H1 (cell line): Measurements from ENCODE around the gene MTHFD1. TPM values are rescaled to one million over a fixed set of nuclear protein-coding genes. Genes with fewer than 3 reads are reported as not detected.

ENCODE experiments used
- CTCF ChIA-PET: fragments of 300-600 bp; sonication (Branson Sonifier 250); formaldehyde crosslinking; loops from one replicate; lab custom pipeline; 2021; ENCODE audit not compliant: partially characterized antibody; lab: Charles Lee
- POLR2A ChIA-PET: fragments of 300-600 bp; sonication (Branson Sonifier 250); formaldehyde crosslinking; loops from one replicate; lab custom pipeline; 2021; ENCODE audit warnings: inconsistent platforms; ENCODE audit not compliant: partially characterized antibody; lab: Charles Lee
- DNase-seq, 2 experiments: peaks; one replicate each; pipeline versions ENCODE4 v3.0.0 to v3.0.0-alpha.2; 2010 to 2022; ENCODE audit warnings: low spot score in 2 of 2, low read depth in 1 of 2, mixed read lengths in 1 of 2
- FAIRE-seq: peaks from 2 replicates; lab custom pipeline; 2011; peaks lifted over from hg19 to GRCh38; lab: Jason Lieb, UNC
- H2AFZ ChIP-seq: 2 replicates; pipeline ENCODE4 v1.8.1; 2012; ENCODE audit warnings: low read length, inconsistent platforms
- H2AK5ac ChIP-seq: 2 replicates; pipeline ENCODE4 v1.6.1; 2013; ENCODE audit warnings: low read depth, low read length
- H2BK120ac ChIP-seq: replicated peaks from 2 replicates; pipeline ENCODE3; 2013; ENCODE audit warnings: low read depth, low read length, inconsistent platforms
- H2BK12ac ChIP-seq: 2 replicates; pipeline ENCODE4 v1.6.1; 2013; ENCODE audit warnings: low read depth, low read length
- H2BK15ac ChIP-seq: 2 replicates; pipeline ENCODE4 v1.6.1; 2013; ENCODE audit warnings: low read length
- H2BK20ac ChIP-seq: 2 replicates; pipeline ENCODE4 v1.6.1; 2013; ENCODE audit warnings: low read length
- H2BK5ac ChIP-seq: 2 replicates; pipeline ENCODE4 v1.6.1; 2013; ENCODE audit warnings: low read depth, low read length
- H3K14ac ChIP-seq: 2 replicates; pipeline ENCODE4 v1.6.1; 2013; ENCODE audit warnings: inconsistent platforms; ENCODE audit not compliant: insufficient read length
- H3K18ac ChIP-seq: 2 replicates; pipeline ENCODE4 v1.6.1; 2013; ENCODE audit warnings: low read length; ENCODE audit errors: extremely low read depth
- H3K23ac ChIP-seq: 2 replicates; pipeline ENCODE4 v1.6.1; 2013; ENCODE audit warnings: inconsistent platforms; ENCODE audit not compliant: insufficient read length
- H3K23me2 ChIP-seq: 2 replicates; pipeline ENCODE4 v1.6.1; 2013; ENCODE audit warnings: low read depth, low read length
- H3K27ac ChIP-seq: 2 replicates; pipeline ENCODE4 v1.6.1; 2011; ENCODE audit warnings: low read depth, low read length, inconsistent platforms
- H3K27me3 ChIP-seq, 4 experiments: replicated peaks in 1 of 4; 1 replicate in 1 of 4; 2 replicates in 3 of 4; pipeline versions ENCODE4 v1.6.1 to v1.8.1; 2011 to 2013; ENCODE audit warnings: low read length in 3 of 4, mild to moderate bottlenecking in 3 of 4, inconsistent platforms in 2 of 4, mixed read lengths in 2 of 4, moderate library complexity in 1 of 4; ENCODE audit not compliant: control insufficient read depth in 3 of 4, insufficient read depth in 3 of 4; ENCODE audit errors: extremely low read depth in 1 of 4
- H3K36me3 ChIP-seq, 4 experiments: 2 replicates each; pipeline versions ENCODE4 v1.6.1 to v1.8.1; 2011 to 2013; ENCODE audit warnings: mild to moderate bottlenecking in 4 of 4, low read length in 3 of 4, moderate library complexity in 2 of 4, control low read depth in 1 of 4, inconsistent platforms in 1 of 4; ENCODE audit not compliant: insufficient read depth in 4 of 4, control insufficient read depth in 2 of 4
- H3K4ac ChIP-seq: replicated peaks from 2 replicates; pipeline ENCODE3; 2013; ENCODE audit warnings: low read length, low read depth, mixed read lengths, inconsistent platforms; ENCODE audit not compliant: insufficient read length
- H3K4me1 ChIP-seq, 4 experiments: replicated peaks in 1 of 4; 1 replicate in 1 of 4; 2 replicates in 3 of 4; pipeline versions ENCODE4 v1.6.1 to v1.8.1; 2011 to 2013; ENCODE audit warnings: low read length in 3 of 4, inconsistent platforms in 2 of 4, mixed read lengths in 1 of 4; ENCODE audit not compliant: insufficient read depth in 4 of 4, control insufficient read depth in 3 of 4
- H3K4me2 ChIP-seq, 2 experiments: 2 replicates each; pipeline versions ENCODE4 v1.6.1 to v1.8.1; 2011 to 2013; ENCODE audit warnings: low read depth in 2 of 2, low read length in 2 of 2, control low read depth in 1 of 2, inconsistent platforms in 1 of 2, mild to moderate bottlenecking in 1 of 2; ENCODE audit not compliant: insufficient read depth in 1 of 2
- H3K4me3 ChIP-seq, 4 experiments: fragments of 200-600, 300-600 bp in 1 of 4; sonication (generic), shearing (Covaris generic), sonication (Bioruptor Twin) in 1 of 4; 2 replicates each; pipeline versions ENCODE4 v1.5.1 to v1.8.1; 2011 to 2016; ENCODE audit warnings: low read length in 4 of 4, low read depth in 3 of 4, control low read depth in 2 of 4, inconsistent platforms in 2 of 4, mild to moderate bottlenecking in 2 of 4, mixed read lengths in 1 of 4, moderate library complexity in 1 of 4; ENCODE audit not compliant: insufficient read depth in 2 of 4; ENCODE audit errors: extremely low read depth in 1 of 4
- H3K56ac ChIP-seq: replicated peaks from 2 replicates; pipeline ENCODE3; 2013; ENCODE audit warnings: low read depth, mild to moderate bottlenecking, mixed read lengths, low read length, inconsistent platforms; ENCODE audit not compliant: insufficient read length
- H3K79me1 ChIP-seq: 2 replicates; pipeline ENCODE4 v1.6.1; 2013; ENCODE audit warnings: low read depth, low read length, control low read depth
- H3K79me2 ChIP-seq, 2 experiments: 2 replicates each; pipeline versions ENCODE4 v1.6.1 to v1.8.1; 2012 to 2013; ENCODE audit warnings: low read length in 2 of 2, mild to moderate bottlenecking in 2 of 2, inconsistent platforms in 1 of 2; ENCODE audit not compliant: insufficient read depth in 2 of 2, control insufficient read depth in 1 of 2
- H3K9ac ChIP-seq, 4 experiments: replicated peaks in 1 of 4; 1 replicate in 1 of 4; 2 replicates in 3 of 4; pipeline versions ENCODE4 v1.6.1 to v1.8.1; 2011 to 2013; ENCODE audit warnings: low read depth in 3 of 4, low read length in 3 of 4, control low read depth in 2 of 4, mild to moderate bottlenecking in 2 of 4, moderate library complexity in 2 of 4, inconsistent platforms in 1 of 4; ENCODE audit errors: extremely low read depth in 1 of 4
- H3K9me3 ChIP-seq, 2 experiments: 2 replicates each; pipeline versions ENCODE4 v1.6.1 to v1.8.1; 2012 to 2013; ENCODE audit warnings: mild to moderate bottlenecking in 2 of 2, moderate library complexity in 2 of 2, control low read depth in 1 of 2, inconsistent platforms in 1 of 2, low read depth in 1 of 2, low read length in 1 of 2, mixed read lengths in 1 of 2; ENCODE audit not compliant: insufficient read depth in 2 of 2
- H4K20me1 ChIP-seq, 2 experiments: replicated peaks in 1 of 2; 2 replicates each; pipeline versions ENCODE3 to v1.8.1; 2011 to 2013; ENCODE audit warnings: inconsistent platforms in 2 of 2, low read length in 2 of 2, mild to moderate bottlenecking in 1 of 2; ENCODE audit not compliant: insufficient read depth in 2 of 2, control insufficient read depth in 1 of 2
- H4K5ac ChIP-seq: 2 replicates; pipeline ENCODE4 v1.6.1; 2013; ENCODE audit warnings: low read length, low read depth, mixed read lengths, inconsistent platforms; ENCODE audit not compliant: insufficient read length
- H4K8ac ChIP-seq: 2 replicates; pipeline ENCODE4 v1.8.0; 2013; ENCODE audit warnings: mild to moderate bottlenecking, moderate library complexity, low read length, inconsistent platforms; ENCODE audit not compliant: insufficient read depth; ENCODE audit errors: extremely low read depth
- H4K91ac ChIP-seq: replicated peaks from 2 replicates; pipeline ENCODE3; 2013; ENCODE audit warnings: low read length, mixed read lengths, inconsistent platforms; ENCODE audit not compliant: insufficient read length
- ASH2L ChIP-seq: fragments of 200-600, 300-600 bp; sonication (generic); IDR thresholded peaks from one replicate; pipeline ENCODE4 v1.7.1; 2017; ENCODE audit warnings: low read length
- BRCA1 ChIP-seq: IDR thresholded peaks from 2 replicates; pipeline ENCODE4 v1.6.1; 2012; ENCODE audit warnings: low read depth, low read length, improper control_type of control experiment
- CHD1 ChIP-seq: IDR thresholded peaks from 2 replicates; pipeline ENCODE4 v1.6.1; 2012; ENCODE audit warnings: low read depth, low read length, improper control_type of control experiment
- GTF2F1 ChIP-seq: IDR thresholded peaks from 2 replicates; pipeline ENCODE4 v1.6.1; 2012; ENCODE audit warnings: low read depth, low read length, improper control_type of control experiment, borderline replicate concordance
- HDAC6 ChIP-seq: IDR thresholded peaks from one replicate; pipeline ENCODE4 v1.7.1; 2012; ENCODE audit warnings: low read depth, mild to moderate bottlenecking, inconsistent platforms, low read length, moderate library complexity
- JUND ChIP-seq: IDR thresholded peaks from 2 replicates; pipeline ENCODE4 v1.6.1; 2011; ENCODE audit warnings: mild to moderate bottlenecking, improper control_type of control experiment, low read length
- KDM1A ChIP-seq: fragments of 200-600, 300-600 bp; sonication (generic); IDR thresholded peaks from 2 replicates; pipeline ENCODE4 v1.7.1; 2016; ENCODE audit warnings: mild to moderate bottlenecking, low read length, borderline replicate concordance
- NANOG ChIP-seq: IDR thresholded peaks from 2 replicates; pipeline ENCODE4 v1.6.1; 2011; ENCODE audit warnings: low read length, low read depth, mild to moderate bottlenecking, inconsistent platforms; ENCODE audit not compliant: insufficient read depth, poor library complexity, severe bottlenecking
- PHF8 ChIP-seq: fragments of 200-600 bp; sonication (generic); conservative IDR thresholded peaks from 2 replicates; pipeline ENCODE4 v1.7.1; 2012; ENCODE audit warnings: low read depth, mild to moderate bottlenecking, inconsistent platforms, low read length, moderate library complexity
- POLR2A ChIP-seq, 2 experiments: IDR thresholded peaks; 1 replicate in 1 of 2; 2 replicates in 1 of 2; pipeline ENCODE4 v1.6.1; 2011; ENCODE audit warnings: low read depth in 2 of 2, low read length in 2 of 2, mild to moderate bottlenecking in 2 of 2; ENCODE audit errors: control extremely low read depth in 1 of 2
- RNF2 ChIP-seq: fragments of 200-900, 300-1000 bp; sonication (generic); IDR thresholded peaks from 2 replicates; pipeline ENCODE4 v1.7.1; 2016; ENCODE audit warnings: borderline replicate concordance, low read depth, mild to moderate bottlenecking, antibody characterized with exemption, low read length; ENCODE audit not compliant: poor library complexity, severe bottlenecking; ENCODE audit errors: missing control alignments
- SIRT6 ChIP-seq: IDR thresholded peaks from one replicate; pipeline ENCODE4 v1.7.1; 2012; ENCODE audit warnings: low read length, inconsistent platforms
- SP4 ChIP-seq: IDR thresholded peaks from 2 replicates; pipeline ENCODE4 v1.6.1; 2012; ENCODE audit warnings: low read length, inconsistent platforms
- SRF ChIP-seq: IDR thresholded peaks from 2 replicates; pipeline ENCODE4 v1.6.1; 2011; ENCODE audit warnings: mild to moderate bottlenecking, low read depth, low read length, moderate library complexity
- SUZ12 ChIP-seq: fragments of 200-600 bp; sonication (generic); IDR thresholded peaks from 2 replicates; pipeline ENCODE4 v1.6.1; 2012; ENCODE audit warnings: mild to moderate bottlenecking, inconsistent platforms, low read length, moderate library complexity, mixed read lengths
- TCF12 ChIP-seq: IDR thresholded peaks from 2 replicates; pipeline ENCODE4 v1.6.1; 2011; ENCODE audit warnings: low read depth, mild to moderate bottlenecking, low read length
- WGBS, 2 experiments: shearing (Covaris generic) in 1 of 2; methylation state at CpG; one replicate each; pipeline versions ENCODE4 v1.1.6 to v1.1.7; 2013 to 2015; ENCODE audit warnings: low lambda C conversion rate in 2 of 2, mixed read lengths in 2 of 2, inconsistent platforms in 1 of 2, low coverage in 1 of 2, missing lambda C conversion rate in 1 of 2; ENCODE audit not compliant: insufficient replicate concordance in 2 of 2, insufficient coverage in 1 of 2, insufficient read length in 1 of 2; ENCODE audit errors: extremely low coverage in 1 of 2, missing lambda C conversion rate in 1 of 2; 5-methylcytosine and 5-hydroxymethylcytosine counted together
- polyA plus RNA-seq, 7 experiments: library from polyadenylated mRNA; depleted of rRNA in 3 of 7; stranded (reverse) in 5 of 7; unstranded in 2 of 7; fragments of >200 nt in 5 of 7; fragments of 200-250 nt in 2 of 7; gene quantifications; 1 replicate in 5 of 7; 2 replicates in 1 of 7; 4 replicates in 1 of 7; pipeline versions ENCODE4 v1.2.1 to v1.2.3, GENCODE V29; 2011 to 2013; ENCODE audit warnings: missing spikeins in 2 of 7, mixed read lengths in 2 of 7
- total RNA-seq: library from RNA; stranded (reverse); fragmentation: NEBNext Ultra II Directional; extraction: Animal tissue kit (Norgen Biotek cat#: 25700); gene quantifications from 2 replicates; pipeline ENCODE4 v1.2.1, GENCODE V29; 2021

Gene MTHFD1
- total and polyA plus RNA-seq, 2 of the 8 experiments (the other 6 are each of a cell fraction or from before 2014, with no cell fraction given), result 79.7 to 332 TPM

- H2AK5ac ChIP-seq, result no peak overlapping the region
- H3K4me3 ChIP-seq, result no peak overlapping the region
- H3K56ac ChIP-seq, result no peak overlapping the region
- H4K5ac ChIP-seq, result no peak overlapping the region
- peaks cover 0 to 2% (median 0%) of the 10 kb centered on the region in 4 experiments; a peak in 3 of 8 replicates for H3K36me3 ChIP-seq
- no peak overlapping the region for H2BK5ac ChIP-seq
- no peak overlapping the region for H3K27ac ChIP-seq
- WGBS, 2 experiments, result 83% methylated on average over 1 of the region's 1 CpG; no CpG with 5 or more reads in 1 of the 2 experiments
- H3K23me2 ChIP-seq, result peaks cover 14% of the 10 kb centered on the region; the same call in 1 of the 2 replicates
- no peak overlapping the region for H4K8ac ChIP-seq
- H4K91ac ChIP-seq, result no peak overlapping the region
- no peaks in the 10 kb centered on the region for H4K20me1 ChIP-seq
- DNase-seq, result no peak
- no peak overlapping the region for H2BK12ac ChIP-seq
- H3K9me3 ChIP-seq, result no peaks in the 10 kb centered on the region
- H2BK120ac ChIP-seq, result no peak overlapping the region
- ChIA-PET CTCF (no interaction called here), POLR2A (interaction anchor here (2.2 kb wide), 1 partner anchor 113 kb away, joined by 5 read pairs; no protein-coding TSS in a partner anchor)
- no peak overlapping the region for H3K14ac ChIP-seq
- H3K9ac ChIP-seq, result no peak overlapping the region
- no peak overlapping the region for H3K18ac ChIP-seq
- H2AFZ ChIP-seq, result no peak overlapping the region
- no peak overlapping the region for H3K4ac ChIP-seq
- FAIRE-seq, result no peak
- no peak overlapping the region for H2BK15ac ChIP-seq
- no peak overlapping the region for H3K23ac ChIP-seq
- H3K4me2 ChIP-seq, result no peak overlapping the region
- H3K4me1 ChIP-seq, result peaks cover 2 to 9% (median 6%) of the 10 kb centered on the region in 4 experiments; a peak in 4 of 7 replicates
- H2BK20ac ChIP-seq, result no peak overlapping the region
- H3K79me2 ChIP-seq, result peaks cover 3 to 39% of the 10 kb centered on the region in 2 experiments; a peak in 2 of 4 replicates
- no peaks in the 10 kb centered on the region for H3K27me3 ChIP-seq
- H3K79me1 ChIP-seq, result no peaks in the 10 kb centered on the region; the same call in none of the 2 replicates
- TF ChIP-seq TCF12 (no peak), PHF8 (no peak), GTF2F1 (no peak), POLR2A (IDR thresholded peaks at IDR 0.05; ENCODE audit: control extremely low read depth in 1 of 2, low read depth in 2 of 2, low read length in 2 of 2) (no peak), RNF2 (no peak), NANOG (no peak), ASH2L (no peak), HDAC6 (no peak), SP4 (no peak), SIRT6 (no peak), KDM1A (no peak), CHD1 (no peak), SRF (no peak), BRCA1 (no peak), JUND (no peak), SUZ12 (no peak)
Observed at GRCh38 chr14:64500088-64500487, 111.9 kb downstream of the MTHFD1 start.
